PFSK-1 (cell line): Measurements from ENCODE around the gene DAW1.

ENCODE experiments used
- FOXP2 ChIP-seq: optimal IDR thresholded peaks from 2 replicates; pipeline ENCODE3; 2011; ENCODE audit warnings: borderline replicate concordance, control low read depth, inconsistent platforms; ENCODE audit not compliant: insufficient read depth; ENCODE audit errors: extremely low read length, extremely low read depth
- POLR2AphosphoS5 ChIP-seq: IDR thresholded peaks from 2 replicates; pipeline ENCODE4 v1.6.1; 2012; ENCODE audit warnings: low read depth, mild to moderate bottlenecking, control low read depth, low read length, moderate library complexity
- REST ChIP-seq, 2 experiments: IDR thresholded peaks; 2 replicates each; pipeline versions ENCODE4 v1.6.1 to v1.8.0; 2011 to 2012; ENCODE audit warnings: low read depth in 2 of 2, low read length in 2 of 2, control low read depth in 1 of 2, inconsistent platforms in 1 of 2, mild to moderate bottlenecking in 1 of 2, moderate library complexity in 1 of 2; ENCODE audit not compliant: insufficient read depth in 1 of 2
- SIN3A ChIP-seq: IDR thresholded peaks from 2 replicates; pipeline ENCODE4 v1.6.1; 2012; ENCODE audit warnings: mild to moderate bottlenecking, low read length, moderate library complexity, borderline replicate concordance; ENCODE audit not compliant: insufficient read depth
- TAF1 ChIP-seq: IDR thresholded peaks from 2 replicates; pipeline ENCODE4 v1.6.1; 2012; ENCODE audit warnings: low read length, control low read depth, borderline replicate concordance; ENCODE audit not compliant: insufficient read depth

DAW1 gene

GRCh38 chr2:227891673-227892072 lies 20.2 kb downstream of the DAW1 start:
- TF ChIP-seq REST (IDR thresholded peaks at IDR 0.05; ENCODE audit: insufficient read depth in 1 of 2, low read depth in 2 of 2, low read length in 2 of 2) (no peak), POLR2AphosphoS5 (no peak), FOXP2 (no peak), SIN3A (no peak), TAF1 (no peak)

DNA sequence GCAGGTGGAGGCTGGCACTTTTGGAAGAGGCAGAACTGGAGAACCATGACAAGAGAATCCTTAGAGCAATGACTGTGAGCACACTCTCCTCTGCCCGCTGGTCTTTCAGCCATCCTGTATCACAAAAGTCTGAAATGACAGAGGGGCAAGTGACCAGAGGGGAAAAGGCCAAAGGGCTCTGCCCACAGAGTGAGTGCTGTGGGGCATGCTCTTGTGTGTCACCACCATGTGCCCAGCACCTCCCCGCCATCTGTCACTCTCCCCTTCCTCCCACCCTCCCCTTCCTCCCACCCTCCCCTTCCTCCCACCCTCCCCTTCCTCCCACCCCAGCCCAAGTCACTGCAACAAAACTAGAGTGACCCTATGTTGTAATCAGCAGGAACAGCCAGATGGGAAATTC lies 31.9 kb downstream of the DAW1 start:
- TF ChIP-seq TAF1: no peak
- TF ChIP-seq SIN3A: no peak
- no peak for TF ChIP-seq FOXP2
- no peak for TF ChIP-seq REST (IDR thresholded peaks at IDR 0.05; ENCODE audit: insufficient read depth in 1 of 2, low read depth in 2 of 2, low read length in 2 of 2)
- TF ChIP-seq POLR2AphosphoS5: no peak

DNA sequence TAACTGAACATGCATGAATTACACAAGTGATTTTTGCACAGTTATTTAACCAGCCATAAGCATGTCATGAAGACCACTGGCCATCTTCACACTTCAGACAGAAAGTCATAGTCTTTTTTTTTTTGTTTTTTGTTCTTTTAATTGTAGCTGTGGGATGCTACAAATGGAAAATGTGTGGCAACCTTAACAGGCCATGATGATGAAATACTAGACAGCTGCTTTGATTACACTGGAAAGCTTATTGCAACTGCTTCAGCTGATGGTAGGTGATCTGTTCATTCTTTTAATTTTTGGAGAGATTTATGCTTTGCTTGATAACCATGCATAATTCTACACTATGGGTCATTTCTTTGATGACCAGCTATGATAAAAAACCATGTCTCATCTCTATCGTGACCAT lies 35.6 kb downstream of the DAW1 start:
- TF ChIP-seq TAF1 (no peak), FOXP2 (no peak), REST (IDR thresholded peaks at IDR 0.05; ENCODE audit: insufficient read depth in 1 of 2, low read depth in 2 of 2, low read length in 2 of 2) (no peak), POLR2AphosphoS5 (no peak), SIN3A (no peak)

DNA sequence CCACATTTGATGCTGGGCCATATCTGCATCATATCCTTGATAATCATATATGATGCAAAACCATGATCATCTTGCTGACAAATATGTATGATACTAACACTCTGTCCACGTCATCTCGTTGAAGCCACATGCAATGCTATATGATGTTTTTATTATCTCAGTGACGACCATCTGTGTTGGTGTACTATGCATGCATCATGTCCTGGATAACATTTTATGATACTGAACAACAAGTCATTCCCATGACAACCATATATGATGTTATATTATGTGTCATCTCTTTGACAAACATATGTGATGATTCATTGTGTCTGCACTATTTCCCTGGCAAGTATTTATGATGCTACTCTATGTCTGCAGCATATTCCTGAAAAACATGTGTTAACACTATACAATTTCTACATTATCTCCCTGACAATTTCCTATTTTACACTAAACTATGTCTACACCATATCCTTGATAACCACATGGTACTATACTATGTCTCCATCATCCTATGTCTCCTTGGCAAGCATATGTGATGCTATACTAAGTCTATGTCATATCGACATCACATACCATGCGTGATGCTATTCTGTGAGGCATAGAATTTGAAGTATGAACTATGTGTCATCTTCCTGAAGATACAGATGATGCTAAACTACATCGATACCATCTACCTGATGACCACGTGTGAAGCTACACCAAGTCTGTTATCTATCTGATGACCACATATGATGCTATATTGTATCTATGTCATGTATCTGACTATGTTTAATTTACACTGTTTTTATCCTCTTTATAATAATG lies 37.0 kb downstream of the DAW1 start:
- no peak for TF ChIP-seq SIN3A
- no peak for TF ChIP-seq POLR2AphosphoS5
- no peak for TF ChIP-seq TAF1
- no peak for TF ChIP-seq FOXP2
- TF ChIP-seq REST (IDR thresholded peaks at IDR 0.05; ENCODE audit: insufficient read depth in 1 of 2, low read depth in 2 of 2, low read length in 2 of 2): no peak

GRCh38 chr2:227914362-227914761 lies 42.9 kb downstream of the DAW1 start:
- TF ChIP-seq FOXP2 (no peak), REST (IDR thresholded peaks at IDR 0.05; ENCODE audit: insufficient read depth in 1 of 2, low read depth in 2 of 2, low read length in 2 of 2) (no peak), POLR2AphosphoS5 (no peak), TAF1 (no peak), SIN3A (no peak)
